Upper lobe of left lung (tissue), 4 donors: ENCODE measurements around the gene MRS2.

Source experiments
- CTCF ChIP-seq, 6 experiments: fragments of 450-650 bp in 4 of 6; fragments of 200-600 bp in 2 of 6; sonication (generic) in 2 of 6; IDR thresholded peaks; one replicate each; pipeline ENCODE4 v1.5.1; 2016 to 2019; ENCODE audit warnings: antibody characterized with exemption in 6 of 6
- EP300 ChIP-seq, 4 donors: sonication (generic); formaldehyde crosslinking; IDR thresholded peaks; one replicate each; pipeline ENCODE4 v1.5.1; 2017; ENCODE audit warnings: antibody characterized with exemption in 4 of 4, control low read depth in 2 of 4

GRCh38 chr6:24402697-24403500 lies at the start of gene MRS2:
- TF ChIP-seq CTCF (IDR thresholded peaks at IDR 0.05) (peak in 1 of 6 experiments; percentile 3), EP300 (IDR thresholded peaks at IDR 0.05) (no peak)
